Measurements from ENCODE around the gene ESPL1.

The ESPL1 gene

GRCh38 chr12:53298164-53298563 lies 30.1 kb downstream of the ESPL1 start:
- H3K4me1 ChIP-seq (ENCODE audit: control insufficient read depth in 5 of 5, insufficient read depth in 5 of 5, low read length in 5 of 5) = peaks cover 12 to 69% (median 48%) of the 10 kb centered on the region in 5 donors

GRCh38 chr12:53299101-53299453 lies 31.0 kb downstream of the ESPL1 start:
- H3K9ac ChIP-seq (ENCODE audit: low read length in 5 of 5) = peak overlapping the region in 4 of 5 donors; percentile 38 to 70 (median 44)
- peak overlapping the region; percentile 26 to 93 (median 85) for H3K4me3 ChIP-seq (ENCODE audit: low read depth in 1 of 5, low read length in 5 of 5)
- H3K27ac ChIP-seq (ENCODE audit: low read depth, low read length) = peak overlapping the region; percentile 94
- peaks cover 12 to 69% (median 48%) of the 10 kb centered on the region in 5 donors for H3K4me1 ChIP-seq (ENCODE audit: control insufficient read depth in 5 of 5, insufficient read depth in 5 of 5, low read length in 5 of 5)
- H3K27me3 ChIP-seq (ENCODE audit: control insufficient read depth in 5 of 5, insufficient read depth in 4 of 5, low read length in 5 of 5) = no peaks in the 10 kb centered on the region
- H3K9me3 ChIP-seq (ENCODE audit: control insufficient read depth in 5 of 5, low read length in 5 of 5) = no peaks in the 10 kb centered on the region
- peaks cover 4 to 33% (median 23%) of the 10 kb centered on the region in 5 donors for H3K36me3 ChIP-seq (ENCODE audit: control insufficient read depth in 5 of 5, insufficient read depth in 5 of 5, low read length in 5 of 5)

More at GRCh38 chr12:53298164-53298563, 30.1 kb downstream of the ESPL1 start:
- Histone ChIP-seq H3K9me3 (ENCODE audit: control insufficient read depth in 5 of 5, low read length in 5 of 5) (no peaks in the 10 kb centered on the region), H3K27me3 (ENCODE audit: control insufficient read depth in 5 of 5, insufficient read depth in 4 of 5, low read length in 5 of 5) (no peaks in the 10 kb centered on the region), H3K9ac (ENCODE audit: low read length in 5 of 5) (peak overlapping the region in 3 of 5 donors; percentile 15 to 70 (median 47)), H3K27ac (ENCODE audit: low read depth, low read length) (peak overlapping the region; percentile 94), H3K36me3 (ENCODE audit: control insufficient read depth in 5 of 5, insufficient read depth in 5 of 5, low read length in 5 of 5) (peaks cover 4 to 28% (median 19%) of the 10 kb centered on the region in 5 donors), H3K4me3 (ENCODE audit: low read depth in 1 of 5, low read length in 5 of 5) (no peak overlapping the region)

DNA sequence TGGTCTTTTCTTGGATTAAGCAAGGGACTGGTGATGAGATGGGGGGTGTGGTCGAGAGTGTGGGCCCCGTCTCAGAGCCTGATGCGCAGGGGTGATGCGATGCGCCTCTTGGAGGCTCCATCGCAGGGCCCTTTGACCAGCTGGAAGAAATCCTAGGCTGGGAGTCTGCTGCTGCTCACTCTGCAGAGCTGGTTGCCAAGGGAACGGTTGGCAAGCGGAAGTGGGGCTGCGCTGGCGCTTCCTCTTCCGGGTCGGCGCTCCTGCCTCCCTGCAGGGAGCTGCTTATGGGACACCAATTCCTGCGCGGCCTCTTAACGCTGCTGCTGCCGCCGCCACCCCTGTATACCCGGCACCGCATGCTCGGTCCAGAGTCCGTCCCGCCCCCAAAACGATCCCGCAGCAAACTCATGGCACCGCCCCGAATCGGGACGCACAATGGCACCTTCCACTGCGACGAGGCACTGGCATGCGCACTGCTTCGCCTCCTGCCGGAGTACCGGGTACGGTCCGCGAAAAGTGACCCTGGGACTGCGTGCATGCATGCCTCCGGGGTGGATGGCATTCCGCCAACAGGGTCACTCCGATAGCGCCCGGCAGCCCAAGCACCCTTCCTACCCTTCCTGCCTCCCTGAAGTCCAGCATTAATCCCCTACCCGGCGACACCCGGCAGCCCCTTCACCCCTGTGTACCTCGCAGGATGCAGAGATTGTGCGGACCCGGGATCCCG lies 31.5 kb downstream of the ESPL1 start, which contains the start of gene MYG1:
MYG1 (plus strand) TSS at position 242 of the 727 bp plus-strand sequence; CDS start at position 285, 43 bp downstream.
- Histone ChIP-seq H3K4me3 (ENCODE audit: low read depth in 1 of 5, low read length in 5 of 5) (peak within 1 kb of the TSS; percentile 80 to 93 (median 87)), H3K4me1 (ENCODE audit: control insufficient read depth in 5 of 5, insufficient read depth in 5 of 5, low read length in 5 of 5) (peaks cover 12 to 68% (median 48%) of the 10 kb centered on the region in 5 donors), H3K9ac (ENCODE audit: low read length in 5 of 5) (peak within 1 kb of the TSS; percentile 52 to 91 (median 70)), H3K27me3 (ENCODE audit: control insufficient read depth in 5 of 5, insufficient read depth in 4 of 5, low read length in 5 of 5) (no peaks in the 10 kb centered on the region), H3K27ac (ENCODE audit: low read depth, low read length) (peak within 1 kb of the TSS; percentile 94), H3K9me3 (ENCODE audit: control insufficient read depth in 5 of 5, low read length in 5 of 5) (no peaks in the 10 kb centered on the region), H3K36me3 (ENCODE audit: control insufficient read depth in 5 of 5, insufficient read depth in 5 of 5, low read length in 5 of 5) (peaks cover 4 to 33% (median 24%) of the 10 kb centered on the region in 5 donors)

DNA sequence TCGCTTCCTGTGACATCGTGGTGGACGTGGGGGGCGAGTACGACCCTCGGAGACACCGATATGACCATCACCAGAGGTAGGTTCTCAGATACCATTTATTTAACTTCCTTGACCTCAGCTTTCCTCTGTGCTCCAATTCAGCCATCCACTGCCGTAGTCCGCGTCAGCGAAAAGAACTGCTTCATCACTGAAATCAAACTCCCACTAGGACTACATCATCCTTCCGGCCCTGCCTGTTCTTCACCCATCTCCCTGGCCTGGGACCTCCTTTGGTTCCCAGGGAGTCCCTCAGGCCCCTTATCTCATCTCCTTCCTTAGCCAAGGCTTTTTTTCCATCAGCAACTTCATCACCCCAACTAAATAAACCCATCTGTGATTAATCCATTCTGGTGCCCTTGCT lies 32.1 kb downstream of the ESPL1 start:
- H3K4me3 ChIP-seq (ENCODE audit: low read depth in 1 of 5, low read length in 5 of 5) = peak overlapping the region; percentile 80 to 93 (median 87)
- H3K27me3 ChIP-seq (ENCODE audit: control insufficient read depth in 5 of 5, insufficient read depth in 4 of 5, low read length in 5 of 5) = no peaks in the 10 kb centered on the region
- peaks cover 12 to 62% (median 42%) of the 10 kb centered on the region in 5 donors for H3K4me1 ChIP-seq (ENCODE audit: control insufficient read depth in 5 of 5, insufficient read depth in 5 of 5, low read length in 5 of 5)
- no peaks in the 10 kb centered on the region for H3K9me3 ChIP-seq (ENCODE audit: control insufficient read depth in 5 of 5, low read length in 5 of 5)
- H3K27ac ChIP-seq (ENCODE audit: low read depth, low read length) = peak overlapping the region; percentile 94
- peaks cover 4 to 36% (median 26%) of the 10 kb centered on the region in 5 donors for H3K36me3 ChIP-seq (ENCODE audit: control insufficient read depth in 5 of 5, insufficient read depth in 5 of 5, low read length in 5 of 5)
- peak overlapping the region; percentile 52 to 91 (median 66) for H3K9ac ChIP-seq (ENCODE audit: low read length in 5 of 5)

GRCh38 chr12:53302903-53303302 lies 34.8 kb downstream of the ESPL1 start:
- Histone ChIP-seq H3K27me3 (ENCODE audit: control insufficient read depth in 5 of 5, insufficient read depth in 4 of 5, low read length in 5 of 5) (no peaks in the 10 kb centered on the region), H3K36me3 (ENCODE audit: control insufficient read depth in 5 of 5, insufficient read depth in 5 of 5, low read length in 5 of 5) (peaks cover 7 to 61% (median 49%) of the 10 kb centered on the region in 5 donors), H3K4me1 (ENCODE audit: control insufficient read depth in 5 of 5, insufficient read depth in 5 of 5, low read length in 5 of 5) (peaks cover 12 to 39% (median 27%) of the 10 kb centered on the region in 5 donors), H3K4me3 (ENCODE audit: low read depth in 1 of 5, low read length in 5 of 5) (no peak overlapping the region), H3K9ac (ENCODE audit: low read length in 5 of 5) (no peak overlapping the region), H3K27ac (ENCODE audit: low read depth, low read length) (no peak overlapping the region), H3K9me3 (ENCODE audit: control insufficient read depth in 5 of 5, low read length in 5 of 5) (no peaks in the 10 kb centered on the region)

GRCh38 chr12:53306826-53307225 lies 38.7 kb downstream of the ESPL1 start:
- Histone ChIP-seq H3K4me3 (ENCODE audit: low read depth in 1 of 5, low read length in 5 of 5) (no peak overlapping the region), H3K36me3 (ENCODE audit: control insufficient read depth in 5 of 5, insufficient read depth in 5 of 5, low read length in 5 of 5) (peaks cover 3 to 84% (median 72%) of the 10 kb centered on the region in 5 donors), H3K4me1 (ENCODE audit: control insufficient read depth in 5 of 5, insufficient read depth in 5 of 5, low read length in 5 of 5) (peaks cover 0 to 4% (median 2%) of the 10 kb centered on the region in 5 donors), H3K27me3 (ENCODE audit: control insufficient read depth in 5 of 5, insufficient read depth in 4 of 5, low read length in 5 of 5) (no peaks in the 10 kb centered on the region), H3K9ac (ENCODE audit: low read length in 5 of 5) (no peak overlapping the region), H3K27ac (ENCODE audit: low read depth, low read length) (no peak overlapping the region), H3K9me3 (ENCODE audit: control insufficient read depth in 5 of 5, low read length in 5 of 5) (no peaks in the 10 kb centered on the region)

DNA sequence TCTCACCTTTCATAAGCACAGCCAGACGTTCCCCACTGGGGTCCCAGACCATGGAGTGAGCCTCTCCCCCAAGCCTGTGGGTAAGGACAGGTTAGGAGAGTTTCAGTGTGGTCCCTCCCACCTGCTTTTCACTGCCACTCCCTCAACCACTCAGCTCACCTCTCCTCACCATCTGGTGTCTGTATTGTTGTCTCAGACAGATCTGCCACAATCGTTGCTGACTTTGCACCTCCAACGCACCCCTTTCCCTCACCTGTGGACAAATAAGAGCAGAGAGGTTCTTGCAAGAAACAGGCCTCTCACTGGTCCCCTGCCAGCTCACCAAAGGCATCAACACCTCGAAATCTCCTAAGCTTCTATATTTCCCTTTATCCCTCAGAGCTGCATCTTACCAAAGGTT lies 40.2 kb downstream of the ESPL1 start:
- Histone ChIP-seq H3K27me3 (ENCODE audit: control insufficient read depth in 5 of 5, insufficient read depth in 4 of 5, low read length in 5 of 5) (no peaks in the 10 kb centered on the region), H3K9me3 (ENCODE audit: control insufficient read depth in 5 of 5, low read length in 5 of 5) (no peaks in the 10 kb centered on the region), H3K9ac (ENCODE audit: low read length in 5 of 5) (no peak overlapping the region), H3K27ac (ENCODE audit: low read depth, low read length) (no peak overlapping the region), H3K4me1 (ENCODE audit: control insufficient read depth in 5 of 5, insufficient read depth in 5 of 5, low read length in 5 of 5) (no peaks in the 10 kb centered on the region), H3K36me3 (ENCODE audit: control insufficient read depth in 5 of 5, insufficient read depth in 5 of 5, low read length in 5 of 5) (peaks cover 3 to 71% (median 60%) of the 10 kb centered on the region in 5 donors), H3K4me3 (ENCODE audit: low read depth in 1 of 5, low read length in 5 of 5) (no peak overlapping the region)

DNA sequence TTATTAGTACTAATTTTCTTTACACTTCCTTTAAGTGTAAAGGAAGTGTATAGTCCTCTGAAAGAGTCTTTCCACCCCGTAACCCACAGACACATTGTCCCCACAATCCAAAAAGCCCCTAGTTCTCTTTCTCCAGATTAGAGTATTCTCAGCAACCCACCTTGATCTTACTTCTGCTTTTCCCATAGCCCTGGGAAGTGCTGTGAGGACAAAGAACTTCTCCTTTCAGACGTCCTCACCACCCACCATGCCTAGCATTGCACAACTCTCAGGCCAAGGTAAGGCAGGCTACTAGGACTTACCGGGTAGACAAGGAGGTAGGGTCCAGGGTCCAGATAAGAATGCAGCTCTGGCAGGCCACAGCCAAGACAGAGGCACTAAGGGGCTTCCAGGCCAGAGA lies 45.9 kb downstream of the ESPL1 start:
- H3K9ac ChIP-seq (ENCODE audit: low read length in 5 of 5) = no peak overlapping the region
- no peaks in the 10 kb centered on the region for H3K27me3 ChIP-seq (ENCODE audit: control insufficient read depth in 5 of 5, insufficient read depth in 4 of 5, low read length in 5 of 5)
- peaks cover 0 to 3% (median 0%) of the 10 kb centered on the region in 5 donors for H3K4me1 ChIP-seq (ENCODE audit: control insufficient read depth in 5 of 5, insufficient read depth in 5 of 5, low read length in 5 of 5)
- H3K9me3 ChIP-seq (ENCODE audit: control insufficient read depth in 5 of 5, low read length in 5 of 5) = no peaks in the 10 kb centered on the region
- H3K4me3 ChIP-seq (ENCODE audit: low read depth in 1 of 5, low read length in 5 of 5) = no peak overlapping the region
- peaks cover 10 to 69% (median 53%) of the 10 kb centered on the region in 5 donors for H3K36me3 ChIP-seq (ENCODE audit: control insufficient read depth in 5 of 5, insufficient read depth in 5 of 5, low read length in 5 of 5)
- H3K27ac ChIP-seq (ENCODE audit: low read depth, low read length) = no peak overlapping the region

GRCh38 chr12:53320352-53321195 lies 52.5 kb downstream of the ESPL1 start:
- Histone ChIP-seq H3K9ac (ENCODE audit: low read length in 5 of 5) (peak overlapping the region; percentile 69 to 89 (median 75)), H3K4me1 (ENCODE audit: control insufficient read depth in 5 of 5, insufficient read depth in 5 of 5, low read length in 5 of 5) (peaks cover 9 to 34% (median 26%) of the 10 kb centered on the region in 5 donors), H3K36me3 (ENCODE audit: control insufficient read depth in 5 of 5, insufficient read depth in 5 of 5, low read length in 5 of 5) (peaks cover 8 to 24% (median 21%) of the 10 kb centered on the region in 5 donors), H3K27ac (ENCODE audit: low read depth, low read length) (peak overlapping the region; percentile 96), H3K27me3 (ENCODE audit: control insufficient read depth in 5 of 5, insufficient read depth in 4 of 5, low read length in 5 of 5) (no peaks in the 10 kb centered on the region), H3K4me3 (ENCODE audit: low read depth in 1 of 5, low read length in 5 of 5) (peak overlapping the region; percentile 83 to 96 (median 90)), H3K9me3 (ENCODE audit: control insufficient read depth in 5 of 5, low read length in 5 of 5) (no peaks in the 10 kb centered on the region)

All from subcutaneous abdominal adipose tissue (tissue), 5 donors.